ACC112 (cell line): ENCODE results near the gene RTF1.
A peak's percentile ranks its signal among the peaks of the same experiment; 100 is the strongest.

Experiments
- H2AFZ ChIP-seq: fragments of 200-600 bp; sonication (generic); one replicate; pipeline ENCODE4 v1.6.0; 2017; ENCODE audit warnings: antibody characterized with exemption, low read length; ENCODE audit not compliant: unreplicated experiment
- H3K27ac ChIP-seq: fragments of 200-600 bp; sonication (generic); 2 replicates; pipeline ENCODE4 v1.5.1; 2014; ENCODE audit warnings: low read depth, mild to moderate bottlenecking, antibody characterized with exemption, low read length, moderate library complexity
- H3K27me3 ChIP-seq: fragments of 200-600 bp; sonication (generic); 2 replicates; pipeline ENCODE4 v1.6.1; 2014; ENCODE audit warnings: mild to moderate bottlenecking, antibody characterized with exemption, low read length, moderate library complexity, mixed read lengths; ENCODE audit not compliant: insufficient read depth
- H3K36me3 ChIP-seq: fragments of 200-600 bp; sonication (generic); 2 replicates; pipeline ENCODE4 v1.6.1; 2016; ENCODE audit warnings: mild to moderate bottlenecking, antibody characterized with exemption, low read length, moderate library complexity, mixed read lengths; ENCODE audit not compliant: insufficient read depth
- H3K4me1 ChIP-seq: fragments of 200-600 bp; sonication (generic); one replicate; pipeline ENCODE4 v1.6.1; 2016; ENCODE audit warnings: low read length, mixed read lengths; ENCODE audit not compliant: insufficient read depth, unreplicated experiment, control insufficient read depth
- H3K4me3 ChIP-seq: fragments of 200-600 bp; sonication (generic); 2 replicates; pipeline ENCODE4 v1.5.1; 2014; ENCODE audit warnings: mild to moderate bottlenecking, low read depth, low read length
- H3K79me2 ChIP-seq: fragments of 200-600 bp; sonication (generic); one replicate; pipeline ENCODE4 v1.6.0; 2016; ENCODE audit warnings: low read length; ENCODE audit not compliant: control insufficient read depth, unreplicated experiment, insufficient read depth

The RTF1 gene

GRCh38 chr15:41474436-41474835 is 57.5 kb downstream of the RTF1 start:
- no peak overlapping the region for H3K27ac ChIP-seq
- peaks cover 8% of the 10 kb centered on the region for H3K4me1 ChIP-seq
- no peak overlapping the region for H3K4me3 ChIP-seq
- H3K79me2 ChIP-seq = no peaks in the 10 kb centered on the region
- H2AFZ ChIP-seq = no peak overlapping the region
- H3K36me3 ChIP-seq = peaks cover 32% of the 10 kb centered on the region
- no peaks in the 10 kb centered on the region for H3K27me3 ChIP-seq

GRCh38 chr15:41474941-41475340 is 58.0 kb downstream of the RTF1 start:
- Histone ChIP-seq H3K27ac (no peak overlapping the region), H3K79me2 (no peaks in the 10 kb centered on the region), H3K36me3 (peaks cover 32% of the 10 kb centered on the region), H3K4me1 (peaks cover 8% of the 10 kb centered on the region), H3K4me3 (no peak overlapping the region), H3K27me3 (no peaks in the 10 kb centered on the region), H2AFZ (no peak overlapping the region)

GRCh38 chr15:41476416-41477048 is 59.6 kb downstream of the RTF1 start:
- Histone ChIP-seq H3K27me3 (no peaks in the 10 kb centered on the region), H3K36me3 (peaks cover 35% of the 10 kb centered on the region), H3K27ac (peak overlapping the region; percentile 58), H3K4me1 (peaks cover 8% of the 10 kb centered on the region), H3K4me3 (no peak overlapping the region), H3K79me2 (no peaks in the 10 kb centered on the region), H2AFZ (no peak overlapping the region)

GRCh38 chr15:41480396-41481140 is 63.7 kb downstream of the RTF1 start:
- H3K4me3 ChIP-seq = no peak overlapping the region
- H3K27ac ChIP-seq = no peak overlapping the region
- peaks cover 46% of the 10 kb centered on the region for H3K36me3 ChIP-seq
- no peak overlapping the region for H2AFZ ChIP-seq
- no peaks in the 10 kb centered on the region for H3K27me3 ChIP-seq
- peaks cover 8% of the 10 kb centered on the region for H3K4me1 ChIP-seq
- H3K79me2 ChIP-seq = no peaks in the 10 kb centered on the region

- H3K27me3 ChIP-seq = no peaks in the 10 kb centered on the region
- peaks cover 41% of the 10 kb centered on the region for H3K36me3 ChIP-seq
- H2AFZ ChIP-seq = no peak overlapping the region
- H3K27ac ChIP-seq = no peak overlapping the region
- no peaks in the 10 kb centered on the region for H3K79me2 ChIP-seq
- no peak overlapping the region for H3K4me3 ChIP-seq
- H3K4me1 ChIP-seq = no peaks in the 10 kb centered on the region
Measured at GRCh38 chr15:41482110-41482877, 65.4 kb downstream of the RTF1 start.

- H3K79me2 ChIP-seq = no peaks in the 10 kb centered on the region
- H3K4me1 ChIP-seq = no peaks in the 10 kb centered on the region
- H3K27ac ChIP-seq = no peak overlapping the region
- no peak overlapping the region for H3K4me3 ChIP-seq
- no peaks in the 10 kb centered on the region for H3K27me3 ChIP-seq
- no peak overlapping the region for H2AFZ ChIP-seq
- peaks cover 41% of the 10 kb centered on the region for H3K36me3 ChIP-seq
Measured at GRCh38 chr15:41483115-41483514, 66.2 kb downstream of the RTF1 start.

GRCh38 chr15:41483519-41483918 is 66.6 kb downstream of the RTF1 start:
- Histone ChIP-seq H3K36me3 (peaks cover 38% of the 10 kb centered on the region), H3K4me1 (no peaks in the 10 kb centered on the region), H3K79me2 (no peaks in the 10 kb centered on the region), H3K4me3 (no peak overlapping the region), H2AFZ (no peak overlapping the region), H3K27ac (no peak overlapping the region), H3K27me3 (no peaks in the 10 kb centered on the region)

GRCh38 chr15:41484937-41485625 is 68.2 kb downstream of the RTF1 start:
- Histone ChIP-seq H3K4me1 (no peaks in the 10 kb centered on the region), H3K4me3 (no peak overlapping the region), H3K27ac (no peak overlapping the region), H3K36me3 (peaks cover 27% of the 10 kb centered on the region), H3K27me3 (no peaks in the 10 kb centered on the region), H2AFZ (no peak overlapping the region), H3K79me2 (no peaks in the 10 kb centered on the region)

GRCh38 chr15:41486286-41486685 is 69.4 kb downstream of the RTF1 start:
- peaks cover 16% of the 10 kb centered on the region for H3K36me3 ChIP-seq
- no peak overlapping the region for H3K27ac ChIP-seq
- no peak overlapping the region for H2AFZ ChIP-seq

GRCh38 chr15:41487381-41487780 is 70.5 kb downstream of the RTF1 start:
- no peak overlapping the region for H2AFZ ChIP-seq
- no peak overlapping the region for H3K4me3 ChIP-seq
- no peak overlapping the region for H3K27ac ChIP-seq
- no peaks in the 10 kb centered on the region for H3K79me2 ChIP-seq
- no peaks in the 10 kb centered on the region for H3K27me3 ChIP-seq
- H3K4me1 ChIP-seq = peaks cover 9% of the 10 kb centered on the region
- H3K36me3 ChIP-seq = peaks cover 7% of the 10 kb centered on the region

More at GRCh38 chr15:41486286-41486685, 69.4 kb downstream of the RTF1 start:
- Histone ChIP-seq H3K27me3 (no peaks in the 10 kb centered on the region), H3K79me2 (no peaks in the 10 kb centered on the region), H3K4me1 (peaks cover 7% of the 10 kb centered on the region), H3K4me3 (no peak overlapping the region)
